Gastrocnemius medialis (tissue), 4 donors: ENCODE data around the gene CLSTN3.

Source experiments
- POLR2A ChIP-seq, 2 donors: fragments of 450-650 bp; IDR thresholded peaks; one replicate each; pipeline ENCODE4 v1.6.1; 2017; ENCODE audit warnings: antibody characterized with exemption in 2 of 2, mild to moderate bottlenecking in 2 of 2, moderate library complexity in 2 of 2
- TF ChIP-seq, protein P1 (sequence below), 5 experiments: fragments of 450-650 bp in 3 of 5; fragments of 200-600 bp in 2 of 5; sonication (generic) in 2 of 5; IDR thresholded peaks in 4 of 5; conservative IDR thresholded peaks in 1 of 5; 1 replicate in 4 of 5; 2 replicates in 1 of 5; pipeline ENCODE4 v1.5.1; 2016 to 2019; ENCODE audit warnings: antibody characterized with exemption in 5 of 5, mild to moderate bottlenecking in 3 of 5, moderate library complexity in 3 of 5

DNA sequence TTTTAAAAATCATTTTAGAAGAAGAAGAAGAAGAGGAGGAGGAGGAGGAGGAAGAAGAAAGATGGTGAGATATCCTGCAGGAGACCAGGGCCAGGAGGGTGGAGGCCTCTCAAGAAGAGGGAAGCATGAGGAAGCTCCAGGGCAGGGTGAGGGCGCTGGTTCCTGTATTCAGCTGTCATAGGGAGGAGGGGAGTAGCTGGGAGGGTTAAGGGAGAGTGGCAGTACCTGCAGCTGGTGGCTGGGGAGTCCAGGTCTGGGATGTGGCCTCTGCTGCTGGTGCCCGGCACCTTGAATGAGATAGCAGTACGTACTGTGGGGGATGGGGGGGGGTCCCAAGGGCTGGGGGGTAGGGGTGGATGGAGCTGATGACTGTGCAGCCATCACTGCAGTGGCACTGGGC is 11.3 kb upstream of the CLSTN3 start:
- TF ChIP-seq, protein P1, sequence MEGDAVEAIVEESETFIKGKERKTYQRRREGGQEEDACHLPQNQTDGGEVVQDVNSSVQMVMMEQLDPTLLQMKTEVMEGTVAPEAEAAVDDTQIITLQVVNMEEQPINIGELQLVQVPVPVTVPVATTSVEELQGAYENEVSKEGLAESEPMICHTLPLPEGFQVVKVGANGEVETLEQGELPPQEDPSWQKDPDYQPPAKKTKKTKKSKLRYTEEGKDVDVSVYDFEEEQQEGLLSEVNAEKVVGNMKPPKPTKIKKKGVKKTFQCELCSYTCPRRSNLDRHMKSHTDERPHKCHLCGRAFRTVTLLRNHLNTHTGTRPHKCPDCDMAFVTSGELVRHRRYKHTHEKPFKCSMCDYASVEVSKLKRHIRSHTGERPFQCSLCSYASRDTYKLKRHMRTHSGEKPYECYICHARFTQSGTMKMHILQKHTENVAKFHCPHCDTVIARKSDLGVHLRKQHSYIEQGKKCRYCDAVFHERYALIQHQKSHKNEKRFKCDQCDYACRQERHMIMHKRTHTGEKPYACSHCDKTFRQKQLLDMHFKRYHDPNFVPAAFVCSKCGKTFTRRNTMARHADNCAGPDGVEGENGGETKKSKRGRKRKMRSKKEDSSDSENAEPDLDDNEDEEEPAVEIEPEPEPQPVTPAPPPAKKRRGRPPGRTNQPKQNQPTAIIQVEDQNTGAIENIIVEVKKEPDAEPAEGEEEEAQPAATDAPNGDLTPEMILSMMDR (IDR thresholded peaks at IDR 0.05 in 4 of 5, conservative IDR thresholded peaks at IDR 0.05 in 1 of 5) = no peak
- TF ChIP-seq POLR2A (IDR thresholded peaks at IDR 0.05) = no peak
